GM18907 (cell line): ENCODE results near the gene DLEU7.

Experiments
- ATAC-seq: cut with Tn5 transposase; IDR thresholded peaks from one replicate; pipeline ENCODE4 v1.9.1; 2021; ENCODE audit warnings: mild to moderate bottlenecking, moderate library complexity; ENCODE audit not compliant: unreplicated experiment

The DLEU7 gene

GRCh38 chr13:50843257-50844083, at the start of gene DLEU7:
Gene DLEU7, minus strand, starts transcription at chr13:50843692. Its CDS starts 46 bp downstream, at chr13:50843646.
- no peak for ATAC-seq

DNA sequence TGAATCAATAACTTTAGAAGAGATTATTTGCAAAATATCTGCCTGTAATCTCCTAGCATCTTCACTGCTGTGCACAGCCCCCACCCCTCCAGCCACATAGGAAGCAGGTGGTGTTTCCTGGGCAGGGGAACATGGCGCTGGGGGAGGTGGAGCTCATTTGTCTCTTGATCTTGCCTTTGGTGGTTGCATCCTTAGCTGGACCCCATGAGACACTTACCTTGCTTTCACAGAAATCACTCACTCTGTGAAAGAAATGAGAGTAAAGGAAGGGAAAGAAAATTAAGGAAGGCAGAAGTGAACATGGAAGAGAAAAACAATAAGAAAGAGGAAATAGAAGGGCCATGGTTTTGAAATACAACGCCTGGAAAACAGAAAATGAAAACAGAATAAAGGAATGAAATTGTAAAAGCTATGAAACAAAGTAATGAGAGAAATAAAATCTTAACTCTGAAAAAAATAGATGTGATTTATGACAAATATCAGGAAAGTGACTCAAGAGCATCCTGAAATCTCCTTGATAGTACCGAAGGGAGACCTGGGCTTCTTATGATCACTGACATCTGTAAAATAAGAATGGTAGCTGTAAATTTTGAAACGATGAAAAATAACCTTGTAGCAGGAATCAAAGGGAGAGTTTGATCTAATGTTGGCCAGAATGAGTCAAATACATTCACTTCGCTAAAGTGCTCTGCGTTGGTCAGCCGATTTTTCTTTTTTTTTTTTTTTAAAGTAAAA, 48.9 kb upstream of the DLEU7 start:
- ATAC-seq = no peak

DNA sequence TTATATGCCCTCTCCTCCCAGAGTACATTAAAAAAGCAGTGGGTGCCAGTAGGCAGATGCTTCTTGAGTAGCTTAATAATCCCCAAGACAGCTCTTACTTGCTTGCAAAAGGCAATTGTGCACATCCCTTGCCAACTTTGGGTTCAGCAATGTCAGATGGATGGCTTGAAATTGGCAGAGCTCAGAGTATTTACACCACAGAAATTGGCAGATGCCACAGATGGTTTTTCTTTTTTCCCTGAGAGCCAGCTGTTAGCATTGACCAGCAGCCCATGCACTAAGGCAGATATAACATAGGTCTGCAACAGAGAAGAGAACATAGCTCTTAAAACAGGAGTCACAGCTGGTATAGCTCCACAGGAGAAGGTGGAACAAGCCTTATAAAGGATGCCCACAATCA, 47.7 kb upstream of the DLEU7 start:
- ATAC-seq = no peak

- no peak for ATAC-seq
Measured at GRCh38 chr13:50889317-50889716, 45.8 kb upstream of the DLEU7 start.

- ATAC-seq = no peak
Measured at GRCh38 chr13:50888362-50888761, 44.9 kb upstream of the DLEU7 start.

DNA sequence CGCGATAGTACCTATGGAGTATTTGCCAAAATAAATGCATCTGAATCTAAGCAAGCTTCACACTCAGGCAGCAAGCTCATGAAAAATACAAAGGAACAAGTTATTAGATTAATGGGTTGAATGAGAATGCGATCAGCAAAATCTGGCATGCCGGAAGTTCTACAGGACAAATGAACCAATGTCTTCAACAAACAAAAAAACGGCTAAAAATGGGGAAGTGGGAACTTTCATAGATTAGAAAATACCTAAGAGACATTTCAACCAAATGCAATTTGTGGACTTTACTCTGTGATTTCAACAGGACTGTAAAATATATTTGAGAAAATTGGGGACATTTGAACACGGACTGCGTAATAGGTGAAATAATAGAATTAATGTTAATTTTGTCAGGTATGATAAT, 43.7 kb upstream of the DLEU7 start:
- no peak for ATAC-seq

- ATAC-seq = no peak
Measured at GRCh38 chr13:50884265-50884664, 40.8 kb upstream of the DLEU7 start.

GRCh38 chr13:50883728-50884127, 40.2 kb upstream of the DLEU7 start:
- no peak for ATAC-seq

- no peak for ATAC-seq
Measured at GRCh38 chr13:50882816-50883435, 39.4 kb upstream of the DLEU7 start.

- ATAC-seq = no peak
Measured at GRCh38 chr13:50873991-50874390, 30.5 kb upstream of the DLEU7 start.

DNA sequence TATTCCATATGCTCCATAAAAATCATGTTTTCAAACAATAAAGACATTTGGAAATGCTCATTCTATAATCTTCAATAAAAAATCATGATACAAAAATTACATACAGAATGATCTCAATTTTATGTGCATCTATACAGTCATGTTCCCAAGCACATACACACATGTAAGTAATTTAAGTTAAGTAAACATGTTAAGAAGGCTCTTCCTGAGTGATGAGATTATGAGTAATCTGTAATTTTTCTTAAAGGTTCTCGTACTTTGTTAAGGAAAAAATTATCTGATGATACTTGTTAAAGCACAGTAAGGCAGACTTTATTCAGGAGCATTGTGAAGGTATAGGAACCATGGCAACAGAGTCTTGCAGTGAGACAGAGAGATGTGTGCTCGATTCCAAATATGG, 30.0 kb upstream of the DLEU7 start:
- no peak for ATAC-seq

DNA sequence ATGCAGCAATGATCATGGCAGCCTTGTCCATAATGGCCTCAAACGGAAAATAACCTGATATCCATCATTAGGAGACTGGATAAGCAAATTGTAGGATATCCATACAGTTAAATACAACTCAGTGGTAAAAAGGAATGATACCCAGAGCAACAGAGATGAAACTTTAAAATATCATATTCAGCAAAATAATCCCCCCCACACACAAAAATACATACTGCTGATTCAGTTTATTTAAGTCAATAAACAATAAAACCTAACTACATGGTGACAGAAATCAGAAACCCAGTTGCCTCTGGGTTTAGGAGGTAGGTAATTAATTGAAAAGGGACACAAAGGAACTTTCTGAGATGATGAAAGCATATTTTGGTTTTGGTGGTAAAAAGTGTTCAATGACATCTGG, 27.9 kb upstream of the DLEU7 start:
- ATAC-seq = no peak

GRCh38 chr13:50867637-50867945, 24.1 kb upstream of the DLEU7 start:
- ATAC-seq = no peak

DNA sequence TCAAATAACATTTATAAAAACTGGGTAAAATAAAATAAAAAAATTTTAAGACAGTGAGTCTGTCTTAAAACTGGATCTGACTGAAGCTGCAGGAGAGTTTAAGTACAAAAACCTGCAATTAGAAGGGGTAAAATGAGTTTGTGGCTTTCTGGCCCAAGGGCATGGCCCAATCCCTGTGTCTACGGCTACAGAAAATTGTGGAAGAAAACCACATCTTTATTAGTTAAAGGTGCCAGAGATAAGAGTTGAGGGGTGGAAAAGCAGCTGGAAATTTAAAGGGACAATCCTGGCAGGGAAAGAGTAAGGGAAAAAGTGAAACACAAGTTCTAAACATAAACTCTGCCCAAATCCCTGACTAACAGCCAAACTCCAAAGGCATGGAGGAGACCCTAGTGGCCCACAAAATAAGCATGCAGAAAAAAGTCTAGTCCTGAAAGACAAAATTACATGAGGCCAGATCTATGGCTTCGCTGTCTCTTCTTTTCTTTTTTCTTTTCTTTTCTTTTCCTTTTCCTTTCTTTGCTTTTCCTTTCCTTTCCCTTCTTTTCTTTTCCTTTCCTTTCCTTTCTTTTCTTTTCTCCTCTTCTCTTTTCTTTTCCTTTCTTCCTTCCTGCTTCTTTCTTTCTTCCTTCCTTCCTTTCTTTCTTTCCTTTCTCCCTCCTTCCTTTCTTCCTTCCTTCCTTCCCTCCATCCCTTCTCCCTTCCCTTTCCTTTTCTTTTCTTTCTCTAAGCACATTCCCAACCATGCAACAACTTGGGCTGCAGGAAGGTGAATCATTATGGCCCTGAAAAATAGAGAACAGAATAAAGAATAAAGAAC, 23.5 kb upstream of the DLEU7 start:
- no peak for ATAC-seq

- no peak for ATAC-seq
Measured at GRCh38 chr13:50864492-50864891, 21.0 kb upstream of the DLEU7 start.

- ATAC-seq = no peak
Measured at GRCh38 chr13:50855681-50856080, 12.2 kb upstream of the DLEU7 start.

DNA sequence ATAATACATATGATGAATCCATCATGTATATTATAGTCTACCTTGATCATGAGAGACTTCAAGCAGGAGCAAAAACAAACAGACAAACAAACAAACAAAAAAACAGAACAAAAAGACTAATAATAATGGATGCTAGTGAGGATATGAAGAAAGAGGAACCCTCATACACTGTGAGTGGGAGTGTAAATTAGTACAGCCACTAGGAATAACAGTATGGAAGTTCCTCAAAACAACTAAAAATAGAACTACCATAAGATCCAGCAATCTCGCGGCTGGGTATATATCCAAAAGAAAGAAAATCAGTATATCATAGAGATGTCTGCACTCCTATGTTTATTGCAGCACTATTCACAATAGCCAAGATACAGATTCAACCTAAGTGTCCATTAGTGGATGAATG, 7.0 kb upstream of the DLEU7 start:
- ATAC-seq = no peak

DNA sequence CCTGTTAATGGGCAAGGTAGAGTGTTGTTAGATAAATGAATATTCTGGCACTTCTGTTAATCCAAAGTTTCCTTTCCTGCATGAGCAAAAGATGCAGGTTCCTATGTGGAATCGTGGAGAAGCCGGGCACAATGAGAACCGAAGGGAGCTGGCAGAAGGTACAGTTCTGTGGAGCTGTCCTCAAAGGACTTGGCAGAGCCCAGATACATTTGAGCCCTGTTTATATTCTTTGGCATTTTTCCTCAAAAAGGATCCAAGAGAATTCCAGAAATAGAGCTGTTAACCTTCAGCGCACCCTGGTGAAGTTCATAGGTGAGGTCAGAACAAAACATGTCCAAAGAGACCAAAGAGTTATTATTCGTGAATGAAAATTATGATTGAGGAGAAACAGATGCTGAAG, 4.0 kb upstream of the DLEU7 start:
- ATAC-seq = no peak

GRCh38 chr13:50846861-50847475, 3.5 kb upstream of the DLEU7 start:
- ATAC-seq = no peak

DNA sequence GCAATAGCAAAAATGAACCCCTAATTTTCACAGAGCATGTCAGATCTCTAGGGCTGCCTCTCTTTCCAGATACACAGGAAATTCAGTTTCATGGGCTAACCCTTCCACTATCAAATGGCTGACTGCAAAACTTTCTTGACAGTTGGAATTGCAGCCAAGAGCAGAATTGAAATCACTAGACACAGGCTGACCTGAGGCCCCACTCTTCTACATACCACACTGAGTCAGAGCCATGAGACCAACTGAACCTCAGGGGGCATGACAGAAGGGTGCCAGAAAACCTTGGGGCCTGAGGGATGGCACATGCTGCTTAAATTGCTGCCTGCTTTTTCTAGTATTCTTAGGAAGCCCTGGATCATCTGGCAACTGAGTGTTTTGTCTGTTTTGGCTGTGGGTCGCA, 1.7 kb upstream of the DLEU7 start:
- no peak for ATAC-seq
